ENCODE measurements around the gene SECTM1. TPM values are rescaled to one million over a fixed set of nuclear protein-coding genes. Genes with fewer than 3 reads are reported as not detected.

The SECTM1 gene
- total RNA-seq, 1 donor from 2014 or later: not detected

DNA sequence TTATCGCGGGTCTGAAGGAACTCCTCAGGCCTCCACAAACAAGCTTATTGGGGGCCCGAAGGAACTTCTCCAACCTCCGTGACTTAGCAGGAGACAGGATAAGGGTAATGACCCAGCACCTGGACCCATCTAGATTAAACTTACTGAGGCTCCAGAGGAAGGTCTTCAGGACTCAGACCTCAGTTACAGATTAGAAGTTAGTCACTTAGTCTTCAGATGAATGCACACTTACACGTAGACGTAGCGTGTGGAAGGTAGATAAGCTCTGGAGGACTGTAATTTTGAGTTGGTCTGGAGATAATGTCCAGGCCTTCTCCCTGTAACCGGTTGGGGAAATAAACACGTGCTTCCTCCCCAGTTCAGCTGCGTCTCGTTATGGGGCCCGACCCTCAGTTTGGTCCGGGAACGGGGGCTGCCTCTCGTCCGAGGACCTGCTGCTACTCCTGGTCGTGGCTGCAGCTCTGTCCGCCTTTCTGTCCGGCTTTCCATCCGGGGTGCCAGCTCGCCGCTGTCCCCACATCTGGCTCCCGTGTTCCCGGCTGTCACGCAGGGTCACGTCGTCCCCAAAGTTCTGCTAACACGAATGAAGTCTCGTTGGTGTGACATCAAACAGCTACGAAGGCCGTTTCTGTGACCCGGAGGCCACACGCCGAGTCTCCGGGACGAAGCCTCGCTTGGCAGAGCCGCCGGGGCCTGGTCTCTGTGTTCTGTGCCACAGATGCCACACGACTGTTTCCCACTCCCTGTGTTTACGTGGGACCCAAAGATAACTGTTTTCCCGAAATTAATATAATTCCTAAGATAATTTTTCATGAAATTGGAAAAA lies 11.8 kb upstream of the SECTM1 start:
- no peaks in the 10 kb centered on the region for H3K27me3 ChIP-seq
- no peak overlapping the region for H3K27ac ChIP-seq
- Mint-ChIP-seq H3K36me3 (no peaks in the 10 kb centered on the region), H3K4me3 (no peak overlapping the region), H3K27ac (no peak overlapping the region), H3K4me1 (peaks cover 31% of the 10 kb centered on the region), H3K27me3 (ENCODE audit: insufficient read depth, low read depth) (peaks cover 21% of the 10 kb centered on the region), H3K9me3 (peaks cover 6% of the 10 kb centered on the region)
- no peaks in the 10 kb centered on the region for H3K79me2 ChIP-seq (ENCODE audit: low read depth)
- no peak overlapping the region for H3K4me3 ChIP-seq
- peaks cover 19% of the 10 kb centered on the region for H3K4me1 ChIP-seq
- TF ChIP-seq EZH2phosphoT487 (IDR thresholded peaks at IDR 0.05) (no peak), EZH2 (IDR thresholded peaks at IDR 0.05) (no peak)
- TF ChIP-seq, protein P1, sequence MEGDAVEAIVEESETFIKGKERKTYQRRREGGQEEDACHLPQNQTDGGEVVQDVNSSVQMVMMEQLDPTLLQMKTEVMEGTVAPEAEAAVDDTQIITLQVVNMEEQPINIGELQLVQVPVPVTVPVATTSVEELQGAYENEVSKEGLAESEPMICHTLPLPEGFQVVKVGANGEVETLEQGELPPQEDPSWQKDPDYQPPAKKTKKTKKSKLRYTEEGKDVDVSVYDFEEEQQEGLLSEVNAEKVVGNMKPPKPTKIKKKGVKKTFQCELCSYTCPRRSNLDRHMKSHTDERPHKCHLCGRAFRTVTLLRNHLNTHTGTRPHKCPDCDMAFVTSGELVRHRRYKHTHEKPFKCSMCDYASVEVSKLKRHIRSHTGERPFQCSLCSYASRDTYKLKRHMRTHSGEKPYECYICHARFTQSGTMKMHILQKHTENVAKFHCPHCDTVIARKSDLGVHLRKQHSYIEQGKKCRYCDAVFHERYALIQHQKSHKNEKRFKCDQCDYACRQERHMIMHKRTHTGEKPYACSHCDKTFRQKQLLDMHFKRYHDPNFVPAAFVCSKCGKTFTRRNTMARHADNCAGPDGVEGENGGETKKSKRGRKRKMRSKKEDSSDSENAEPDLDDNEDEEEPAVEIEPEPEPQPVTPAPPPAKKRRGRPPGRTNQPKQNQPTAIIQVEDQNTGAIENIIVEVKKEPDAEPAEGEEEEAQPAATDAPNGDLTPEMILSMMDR (IDR thresholded peaks at IDR 0.05): no peak
- DNase-seq (ENCODE audit: low spot score): no peak
- no peak overlapping the region for H3K4me2 ChIP-seq
- H2AFZ ChIP-seq (replicated peaks): no peak overlapping the region
- peaks cover 10% of the 10 kb centered on the region for H3F3A ChIP-seq (ENCODE audit: low read depth)
- H3K36me3 ChIP-seq: no peaks in the 10 kb centered on the region
- no peak overlapping the region for H3K9ac ChIP-seq
- H3K9me3 ChIP-seq (ENCODE audit: low read depth): no peaks in the 10 kb centered on the region
- no peaks in the 10 kb centered on the region for H4K20me1 ChIP-seq (ENCODE audit: low read depth)

DNA sequence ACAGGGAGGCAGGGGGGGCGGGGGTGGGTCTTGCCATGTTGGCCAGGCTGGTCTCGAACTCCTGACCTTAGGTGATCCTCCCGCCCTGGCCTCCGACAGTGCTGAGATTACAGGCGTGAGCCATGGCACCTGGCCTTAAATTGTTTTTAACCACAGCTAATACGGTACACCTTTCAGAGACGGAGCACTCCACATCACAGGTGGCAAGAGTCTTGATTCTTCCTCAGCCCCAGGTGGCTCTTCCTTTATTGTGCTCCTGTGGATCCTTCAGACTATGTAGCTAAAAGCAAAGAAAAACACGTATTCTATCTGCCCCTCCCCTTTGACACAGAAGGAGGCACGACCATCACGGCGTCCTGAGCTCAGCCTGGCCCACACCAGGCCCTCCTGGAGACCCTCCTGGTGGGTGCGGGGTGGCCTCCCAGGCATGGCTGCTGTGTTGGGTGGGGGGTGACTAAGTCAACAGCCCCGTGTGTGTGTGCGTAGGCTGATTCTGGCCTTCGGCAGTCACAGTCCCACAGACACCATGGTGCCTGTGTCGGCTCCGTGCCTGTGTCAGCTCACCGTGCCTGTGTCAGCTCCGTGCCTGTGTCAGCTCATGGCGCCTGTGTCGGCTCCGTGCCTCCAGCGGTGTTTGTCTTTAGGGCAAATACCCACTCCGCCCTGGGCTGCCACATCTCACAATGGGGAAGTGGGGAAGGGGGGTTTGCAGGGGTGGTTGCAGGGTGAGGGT lies 10.8 kb upstream of the SECTM1 start:
- Histone ChIP-seq H4K20me1 (ENCODE audit: low read depth) (no peaks in the 10 kb centered on the region), H3K27ac (no peak overlapping the region), H3K4me1 (peaks cover 19% of the 10 kb centered on the region), H3K9ac (no peak overlapping the region), H3K27me3 (peaks cover 4% of the 10 kb centered on the region), H3K36me3 (no peaks in the 10 kb centered on the region), H3K79me2 (ENCODE audit: low read depth) (no peaks in the 10 kb centered on the region), H3K4me2 (no peak overlapping the region), H3F3A (ENCODE audit: low read depth) (peaks cover 10% of the 10 kb centered on the region), H2AFZ (replicated peaks) (no peak overlapping the region), H3K9me3 (ENCODE audit: low read depth) (no peaks in the 10 kb centered on the region), H3K4me3 (no peak overlapping the region)
- Mint-ChIP-seq H3K4me3 (no peak overlapping the region), H3K27ac (no peak overlapping the region), H3K9me3 (peaks cover 6% of the 10 kb centered on the region), H3K27me3 (ENCODE audit: insufficient read depth, low read depth) (peaks cover 20% of the 10 kb centered on the region), H3K4me1 (peaks cover 30% of the 10 kb centered on the region), H3K36me3 (no peaks in the 10 kb centered on the region)
- no peak for DNase-seq (ENCODE audit: low spot score)
- TF ChIP-seq, protein P1 (IDR thresholded peaks at IDR 0.05): no peak
- TF ChIP-seq EZH2phosphoT487 (IDR thresholded peaks at IDR 0.05): no peak
- TF ChIP-seq EZH2 (IDR thresholded peaks at IDR 0.05): no peak

DNA sequence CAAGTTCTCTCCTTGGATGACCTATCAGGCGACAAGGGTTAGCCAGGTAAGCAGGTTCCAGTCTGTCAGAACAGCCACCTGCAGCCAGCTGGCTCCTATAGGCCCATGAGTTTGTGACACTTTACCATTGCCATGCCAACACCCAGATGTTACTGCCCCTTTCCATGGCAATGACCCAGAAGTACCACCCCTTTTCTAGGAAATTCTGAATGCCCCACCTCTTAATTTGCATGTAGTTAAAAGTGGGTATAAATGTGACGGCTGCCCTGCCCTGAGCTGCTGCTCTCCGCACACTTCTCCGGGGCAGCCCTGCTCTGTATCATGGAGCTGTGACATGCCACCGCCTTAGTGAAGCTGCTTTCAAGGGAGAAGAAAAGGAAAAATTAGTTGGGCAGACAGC lies 10.0 kb upstream of the SECTM1 start:
- Histone ChIP-seq H3K4me2 (no peak overlapping the region), H3K4me3 (no peak overlapping the region), H3K27me3 (peaks cover 12% of the 10 kb centered on the region), H3K79me2 (ENCODE audit: low read depth) (no peaks in the 10 kb centered on the region), H3K4me1 (peaks cover 19% of the 10 kb centered on the region), H2AFZ (replicated peaks) (no peak overlapping the region), H3K36me3 (no peaks in the 10 kb centered on the region), H3K9ac (no peak overlapping the region), H4K20me1 (ENCODE audit: low read depth) (no peaks in the 10 kb centered on the region), H3F3A (ENCODE audit: low read depth) (peaks cover 10% of the 10 kb centered on the region), H3K27ac (no peak overlapping the region), H3K9me3 (ENCODE audit: low read depth) (no peaks in the 10 kb centered on the region)
- H3K27ac Mint-ChIP-seq: no peak overlapping the region
- peaks cover 31% of the 10 kb centered on the region for H3K4me1 Mint-ChIP-seq
- peaks cover 20% of the 10 kb centered on the region for H3K27me3 Mint-ChIP-seq (ENCODE audit: insufficient read depth, low read depth)
- TF ChIP-seq EZH2phosphoT487 (IDR thresholded peaks at IDR 0.05): no peak
- no peak for DNase-seq (ENCODE audit: low spot score)
- no peak overlapping the region for H3K4me3 Mint-ChIP-seq
- H3K36me3 Mint-ChIP-seq: no peaks in the 10 kb centered on the region
- H3K9me3 Mint-ChIP-seq: peaks cover 6% of the 10 kb centered on the region

All from neural progenitor cell (in vitro differentiated cells).